HepG2 (cell line): ENCODE measurements around the gene UBTD2. TPM values are rescaled to one million over a fixed set of nuclear protein-coding genes. Genes with fewer than 3 reads are reported as not detected.
A peak's percentile ranks its signal among the peaks of the same experiment; 100 is the strongest.

ENCODE experiments used
- ATAC-seq: fragments of 200-7000 bp; cut with Tn5 transposase; 3 replicates; pipeline ENCODE4 v1.9.1; 2020; ENCODE audit warnings: mild to moderate bottlenecking, moderate library complexity
- BruUV-seq: library from RNA; stranded (reverse); fragments of 400-500 nt; replicated peaks from 2 replicates; lab custom pipeline; 2021; lab: Mats Ljungman, UMichigan
- CTCF ChIA-PET: fragments of 300-600 bp; formaldehyde crosslinking; extraction: SDS; loops from one replicate; lab custom pipeline; 2021; ENCODE audit warnings: low total read pairs, inconsistent platforms, low intra/inter-chr PET ratio; lab: Yijun Ruan, JAX
- POLR2A ChIA-PET: fragments of 350-600 bp; sonication (Branson Sonifier 250); formaldehyde crosslinking; loops from one replicate; lab custom pipeline; 2020; ENCODE audit warnings: antibody characterized with exemption, inconsistent platforms; lab: Yijun Ruan, JAX
- DNase-seq: peaks from one replicate; pipeline ENCODE4 v3.0.0-alpha.2; 2015; ENCODE audit warnings: low spot score
- FAIRE-seq: peaks from 3 replicates; lab custom pipeline; 2011; peaks lifted over from hg19 to GRCh38; lab: Jason Lieb, UNC
- H2AFZ ChIP-seq: one replicate; pipeline ENCODE4 v1.6.1; 2011; ENCODE audit warnings: low read length, inconsistent platforms
- H3K27ac ChIP-seq: fragments of 300-600 bp; 3 replicates; pipeline ENCODE4 v1.8.0; 2011; ENCODE audit warnings: mixed run types, mild to moderate bottlenecking, mixed read lengths, low read length, inconsistent platforms; ENCODE audit not compliant: insufficient read depth; ENCODE audit errors: extremely low read length
- H3K27me3 ChIP-seq, 2 experiments: fragments of 200-600 bp in 1 of 2; 2 replicates in 1 of 2; 3 replicates in 1 of 2; pipeline versions ENCODE4 v1.6.0 to v1.8.0; 2011; ENCODE audit warnings: low read length in 2 of 2, mild to moderate bottlenecking in 2 of 2, moderate library complexity in 2 of 2, inconsistent platforms in 1 of 2; ENCODE audit not compliant: insufficient read depth in 2 of 2, control insufficient read depth in 1 of 2
- H3K36me3 ChIP-seq, 2 experiments: fragments of 200-600 bp in 1 of 2; replicated peaks in 1 of 2; 2 replicates in 1 of 2; 3 replicates in 1 of 2; pipeline versions ENCODE4 v1.5.1 to v1.8.0; 2011; ENCODE audit warnings: low read length in 2 of 2, inconsistent platforms in 1 of 2; ENCODE audit not compliant: insufficient read depth in 2 of 2, control insufficient read depth in 1 of 2
- H3K4me1 ChIP-seq: 2 replicates; pipeline ENCODE4 v1.5.1; 2012; ENCODE audit warnings: low read length, inconsistent platforms; ENCODE audit not compliant: insufficient read depth
- H3K4me2 ChIP-seq: 2 replicates; pipeline ENCODE4 v1.6.0; 2011; ENCODE audit warnings: low read depth, low read length, inconsistent platforms
- H3K4me3 ChIP-seq, 3 experiments: fragments of 200-600 bp in 1 of 3; sonication (generic), shearing (Covaris generic) in 1 of 3; replicated peaks in 1 of 3; 2 replicates each; pipeline ENCODE4 v1.5.1; 2011 to 2016; ENCODE audit warnings: low read length in 3 of 3, inconsistent platforms in 2 of 3, low read depth in 2 of 3, mild to moderate bottlenecking in 2 of 3, control low read depth in 1 of 3, mixed read lengths in 1 of 3; ENCODE audit not compliant: insufficient read depth in 1 of 3
- H3K79me2 ChIP-seq: one replicate; pipeline ENCODE4 v1.6.1; 2011; ENCODE audit warnings: low read length, inconsistent platforms; ENCODE audit not compliant: insufficient read depth
- H3K9ac ChIP-seq: 2 replicates; pipeline ENCODE4 v1.6.0; 2011; ENCODE audit warnings: mild to moderate bottlenecking, low read depth, low read length, inconsistent platforms; ENCODE audit not compliant: insufficient read depth
- H3K9me3 ChIP-seq: 2 replicates; pipeline ENCODE4 v1.5.1; 2012; ENCODE audit warnings: mild to moderate bottlenecking, low read length
- H4K20me1 ChIP-seq: 2 replicates; pipeline ENCODE4 v1.6.0; 2011; ENCODE audit warnings: inconsistent platforms, mild to moderate bottlenecking, low read length, moderate library complexity; ENCODE audit not compliant: insufficient read depth
- ATF7-NPFF ChIP-seq: sonication (generic); formaldehyde crosslinking; IDR thresholded peaks from 2 replicates; pipeline ENCODE4 v1.8.1; 2023; ENCODE audit warnings: mild to moderate bottlenecking, low read depth, missing genetic modification reagents, moderate library complexity
- ELF1 ChIP-seq: sonication (generic); formaldehyde crosslinking; IDR thresholded peaks from 2 replicates; pipeline ENCODE4 v1.4.0; 2020; ENCODE audit warnings: missing genetic modification reagents
- HNF4G ChIP-seq, 2 experiments: sonication (generic) in 1 of 2; formaldehyde crosslinking in 1 of 2; IDR thresholded peaks; 2 replicates each; pipeline versions ENCODE4 v1.4.0 to v1.6.1; 2011 to 2020; ENCODE audit warnings: borderline replicate concordance in 2 of 2, low read depth in 2 of 2, mild to moderate bottlenecking in 2 of 2, low read length in 1 of 2, missing genetic modification reagents in 1 of 2, moderate library complexity in 1 of 2
- NCOA1 ChIP-seq: sonication (generic); formaldehyde crosslinking; IDR thresholded peaks from 2 replicates; pipeline ENCODE4 v1.9.0; 2021; ENCODE audit warnings: missing genetic modification reagents
- NFYC ChIP-seq: IDR thresholded peaks from 2 replicates; pipeline ENCODE4 v1.6.1; 2016; ENCODE audit warnings: missing genetic modification reagents, missing compliant biosample characterization
- NONO ChIP-seq, 2 experiments: fragments of 450-650 bp in 1 of 2; sonication (generic) in 1 of 2; formaldehyde crosslinking in 1 of 2; IDR thresholded peaks in 1 of 2; conservative IDR thresholded peaks in 1 of 2; 2 replicates each; pipeline versions ENCODE4 v1.6.1 to v1.8.0; 2017 to 2022; ENCODE audit warnings: mild to moderate bottlenecking in 1 of 2, missing genetic modification reagents in 1 of 2, moderate library complexity in 1 of 2
- POLR2A ChIP-seq, 2 experiments: IDR thresholded peaks; 2 replicates each; pipeline ENCODE4 v1.6.1; 2011; ENCODE audit warnings: low read depth in 2 of 2, low read length in 2 of 2, mild to moderate bottlenecking in 1 of 2, moderate library complexity in 1 of 2; ENCODE audit not compliant: insufficient read depth in 1 of 2
- RAD51 ChIP-seq: fragments of 450-650 bp; IDR thresholded peaks from 2 replicates; pipeline ENCODE4 v1.6.1; 2016; ENCODE audit warnings: borderline replicate concordance
- TAF15 ChIP-seq: fragments of 200-400 bp; formaldehyde crosslinking; IDR thresholded peaks from one replicate; pipeline ENCODE4 v1.6.1; 2018; ENCODE audit warnings: mild to moderate bottlenecking, low read depth, low read length; ENCODE audit not compliant: poor library complexity, severe bottlenecking
- ZEB1 ChIP-seq: IDR thresholded peaks from 2 replicates; pipeline ENCODE4 v1.6.1; 2012; ENCODE audit warnings: mild to moderate bottlenecking, low read depth, inconsistent platforms; ENCODE audit not compliant: insufficient replicate concordance
- ZKSCAN5 ChIP-seq: sonication (generic); formaldehyde crosslinking; IDR thresholded peaks from 2 replicates; pipeline ENCODE4 v1.5.1; 2020; ENCODE audit warnings: mild to moderate bottlenecking, missing genetic modification reagents
- ZMYM4 ChIP-seq: sonication (generic); formaldehyde crosslinking; IDR thresholded peaks from 2 replicates; pipeline ENCODE4 v1.8.1; 2023; ENCODE audit warnings: mild to moderate bottlenecking, missing genetic modification reagents
- ZNF224 ChIP-seq: sonication (generic); formaldehyde crosslinking; IDR thresholded peaks from 2 replicates; pipeline ENCODE4 v1.5.0; 2020; ENCODE audit warnings: mild to moderate bottlenecking, missing genetic modification reagents
- ZNF615 ChIP-seq: sonication (generic); formaldehyde crosslinking; IDR thresholded peaks from 2 replicates; pipeline ENCODE4 v1.5.0; 2020; ENCODE audit warnings: mild to moderate bottlenecking, missing genetic modification reagents, borderline replicate concordance
- WGBS: methylation state at CpG from one replicate; pipeline ENCODE4 v1.1.6; 2017; ENCODE audit warnings: low lambda C conversion rate; 5-methylcytosine and 5-hydroxymethylcytosine counted together
- in situ Hi-C: cut with HindIII; loops from 2 replicates; pipeline ENCODE4 v1.10.0; 2017; ENCODE audit warnings: low pct_unique_long_range_greater_than_20kb; ENCODE audit not compliant: extremely low pct_ligation_motif_present
- intact Hi-C: fragments of 100-400 bp; cut with micrococcal nuclease; formaldehyde crosslinking; loops from one replicate; pipeline ENCODE4 v1.10.0; 2022; ENCODE audit not compliant: unreplicated experiment
- polyA plus RNA-seq, 8 experiments: library from polyadenylated mRNA; depleted of rRNA in 3 of 8; stranded (reverse) in 7 of 8; unstranded in 1 of 8; fragments of >200 nt; fragmentation: Illumina TruSeq in 4 of 8; extraction: Trizol in 4 of 8; gene quantifications; 2 replicates each; pipeline versions ENCODE4 v1.2.1 to v1.2.3, GENCODE V29; 2011 to 2016; ENCODE audit warnings: low read depth in 4 of 8, missing spikeins in 1 of 8, mixed read lengths in 1 of 8; ENCODE audit not compliant: insufficient read depth in 1 of 8
- total RNA-seq, 5 experiments: library from RNA; depleted of rRNA; stranded (reverse); fragments of >200 nt; fragmentation: Illumina TruSeq; extraction: Trizol; gene quantifications; 2 replicates each; pipeline ENCODE4 v1.2.3, GENCODE V29; 2016; ENCODE audit warnings: low read depth in 1 of 5
- TF ChIP-seq, protein P1 (sequence below): IDR thresholded peaks from 2 replicates; pipeline ENCODE4 v1.6.1; 2016

The UBTD2 gene
- total and polyA plus RNA-seq, 2 of the 13 experiments (the other 11 are each of a cell fraction or from before 2014, with no cell fraction given), result 15.2 to 24.1 TPM

- intact Hi-C loops, result loop anchor here (5.0 kb wide), 2 partner anchors 47 to 77 kb away; no protein-coding TSS in a partner anchor
- ATAC-seq (no peak), DNase-seq (no peak), FAIRE-seq (no peak)
- POLR2A ChIA-PET, result no interaction called here
- Histone ChIP-seq H3K27me3 (no peaks in the 10 kb centered on the region; a peak in 1 of 5 replicates), H3K4me2 (peak overlapping the region; percentile 95), H4K20me1 (0 out of 2 replicates have a peak, but pooled peaks cover 9% of the 10 kb centered on the region)
- WGBS, result 16% methylated on average over 11 of the region's 11 CpGs
- no peak for TF ChIP-seq HNF4G (IDR thresholded peaks at IDR 0.05; ENCODE audit: borderline replicate concordance, low read depth, low read length)
- no peak for TF ChIP-seq HNF4G (CRISPR knock-in tag; IDR thresholded peaks at IDR 0.05; ENCODE audit: borderline replicate concordance, low read depth)
- TF ChIP-seq RAD51, result no peak
- TF ChIP-seq ZKSCAN5 (CRISPR knock-in tag), result no peak
- TF ChIP-seq, protein P1, sequence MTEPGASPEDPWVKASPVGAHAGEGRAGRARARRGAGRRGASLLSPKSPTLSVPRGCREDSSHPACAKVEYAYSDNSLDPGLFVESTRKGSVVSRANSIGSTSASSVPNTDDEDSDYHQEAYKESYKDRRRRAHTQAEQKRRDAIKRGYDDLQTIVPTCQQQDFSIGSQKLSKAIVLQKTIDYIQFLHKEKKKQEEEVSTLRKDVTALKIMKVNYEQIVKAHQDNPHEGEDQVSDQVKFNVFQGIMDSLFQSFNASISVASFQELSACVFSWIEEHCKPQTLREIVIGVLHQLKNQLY (CRISPR knock-in tag), result no peak
- TF ChIP-seq, all 625 proteins: peak for 0
- Histone ChIP-seq H3K79me2 (peaks cover 35% of the 10 kb centered on the region), H3K27ac (peak overlapping the region; percentile 44), H3K4me3 (peak overlapping the region; percentile 82 to 89 (median 87)), H2AFZ (no peak overlapping the region), H3K9ac (peak overlapping the region; percentile 71; the same call in 1 of the 2 replicates), H3K36me3 (no peaks in the 10 kb centered on the region), H3K9me3 (no peaks in the 10 kb centered on the region), H3K4me1 (peaks cover 56% of the 10 kb centered on the region)
- BruUV-seq, result TSS peak; percentile 87
- in situ Hi-C loops, result loop anchor here (10.0 kb wide), 1 partner anchor 180 kb away; no protein-coding TSS in a partner anchor
- CTCF ChIA-PET, result no interaction called here
These were observed 1.0 kb upstream of the UBTD2 start for GRCh38 chr5:172284611-172284980.

DNA sequence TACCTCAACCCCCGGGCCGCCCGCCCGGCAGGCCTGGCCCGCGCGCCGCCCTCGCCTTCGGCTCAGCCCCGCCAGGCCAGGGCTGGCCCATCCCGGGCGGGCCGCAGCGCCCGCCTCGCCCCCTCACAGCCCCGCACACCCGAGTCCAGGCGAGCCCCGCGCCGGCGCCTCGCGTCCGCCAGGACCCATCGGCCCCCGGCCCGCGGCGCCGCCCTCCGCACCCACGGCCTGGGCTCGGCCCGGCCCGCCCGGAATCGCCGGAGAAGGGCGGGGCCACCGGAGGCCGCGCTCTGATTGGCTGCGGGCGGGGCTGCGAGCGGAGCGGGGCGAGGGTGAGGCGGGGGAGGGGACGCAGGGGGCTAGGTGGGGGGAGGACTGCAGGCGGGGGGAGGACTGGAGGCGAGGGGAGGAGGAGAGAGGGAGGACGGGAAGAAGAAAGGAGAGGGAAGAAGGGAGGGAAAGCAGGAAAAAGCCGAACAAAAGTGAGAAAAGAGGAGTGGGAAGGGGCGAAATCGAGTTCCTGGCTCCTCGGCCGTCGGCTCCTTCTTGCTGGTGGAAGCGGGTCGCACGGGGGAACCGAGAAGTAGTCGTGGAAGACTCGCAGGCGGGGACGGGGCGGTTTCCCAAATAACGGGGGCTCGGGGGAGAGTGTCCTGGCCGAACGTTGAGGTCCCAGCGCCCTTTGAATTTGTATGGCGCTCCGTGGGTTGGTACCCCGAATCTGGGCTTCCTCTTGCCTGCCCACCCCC, 472 bp upstream of the UBTD2 start:
- in situ Hi-C loops (loop anchor here (10.0 kb wide), 1 partner anchor 179 kb away; no protein-coding TSS in a partner anchor), intact Hi-C loops (loop anchor here (5.0 kb wide), 2 partner anchors 47 to 77 kb away; no protein-coding TSS in a partner anchor)
- peak overlapping the region; percentile 84 for H3K27ac ChIP-seq
- no peaks in the 10 kb centered on the region; a peak in 1 of 5 replicates for H3K27me3 ChIP-seq
- H3K36me3 ChIP-seq, result no peaks in the 10 kb centered on the region
- FAIRE-seq, result no peak
- H2AFZ ChIP-seq, result peak overlapping the region; percentile 78
- ATAC-seq, result peak; percentile 82
- peak overlapping the region; percentile 82 to 89 (median 87) for H3K4me3 ChIP-seq
- peak overlapping the region; percentile 82 for H3K9ac ChIP-seq
- H3K9me3 ChIP-seq, result no peaks in the 10 kb centered on the region
- H4K20me1 ChIP-seq, result 0 out of 2 replicates have a peak, but pooled peaks cover 9% of the 10 kb centered on the region
- H3K79me2 ChIP-seq, result peaks cover 40% of the 10 kb centered on the region
- BruUV-seq, result no TSS peak
- H3K4me1 ChIP-seq, result peaks cover 60% of the 10 kb centered on the region
- H3K4me2 ChIP-seq, result peak overlapping the region; percentile 95
- CTCF ChIA-PET, result no interaction called here
- peak; percentile 50 for DNase-seq
- WGBS, result 2% methylated on average over 37 of the region's 79 CpGs
- POLR2A ChIA-PET, result interaction anchor here (1.2 to 1.6 kb wide), 4 partner anchors 10 to 48 kb away, joined by 3 to 8 read pairs (median 6); no protein-coding TSS in a partner anchor
- peak; percentile 6 for TF ChIP-seq TAF15
- TF ChIP-seq ZMYM4 (CRISPR knock-in tag), result peak; percentile 49; the same call in 1 of the 2 replicates
- TF ChIP-seq ATF7-NPFF (CRISPR knock-in tag), result peak; percentile 20; the same call in 1 of the 2 replicates
- TF ChIP-seq ZEB1, result no peak
- TF ChIP-seq NONO (IDR thresholded peaks at IDR 0.05), result no peak
- TF ChIP-seq NONO (CRISPR knock-in tag; conservative IDR thresholded peaks at IDR 0.05), result 0 out of 2 replicates have a peak, but pooled peaks have one; percentile 19
- TF ChIP-seq POLR2A (IDR thresholded peaks at IDR 0.05; ENCODE audit: insufficient read depth in 1 of 2, low read depth in 2 of 2, low read length in 2 of 2), result peak in 1 of 2 experiments; percentile 81; a peak in 2 of 4 replicates
- TF ChIP-seq ZNF224 (CRISPR knock-in tag), result no peak
- peak; percentile 62 for TF ChIP-seq NFYC (CRISPR knock-in tag)
- no peak for TF ChIP-seq NCOA1
- TF ChIP-seq ELF1 (CRISPR knock-in tag), result no peak
- no peak for TF ChIP-seq ZNF615 (CRISPR knock-in tag)
